NCI-H2081 (cell line): Measurements from ENCODE around the gene ARHGEF6.

Experiments used
- DNase-seq, 2 experiments: peaks; one replicate each; lab custom pipeline; 2025; lab: John Stamatoyannopoulos, UW

The ARHGEF6 gene

GRCh38 chrX:136647677-136648360 is 132.9 kb downstream of the ARHGEF6 start, which contains the start of gene CD40LG:
Gene CD40LG, plus strand, starts transcription at chrX:136648158. Its CDS starts 91 bp downstream, at chrX:136648249.
- no peak for DNase-seq

DNA sequence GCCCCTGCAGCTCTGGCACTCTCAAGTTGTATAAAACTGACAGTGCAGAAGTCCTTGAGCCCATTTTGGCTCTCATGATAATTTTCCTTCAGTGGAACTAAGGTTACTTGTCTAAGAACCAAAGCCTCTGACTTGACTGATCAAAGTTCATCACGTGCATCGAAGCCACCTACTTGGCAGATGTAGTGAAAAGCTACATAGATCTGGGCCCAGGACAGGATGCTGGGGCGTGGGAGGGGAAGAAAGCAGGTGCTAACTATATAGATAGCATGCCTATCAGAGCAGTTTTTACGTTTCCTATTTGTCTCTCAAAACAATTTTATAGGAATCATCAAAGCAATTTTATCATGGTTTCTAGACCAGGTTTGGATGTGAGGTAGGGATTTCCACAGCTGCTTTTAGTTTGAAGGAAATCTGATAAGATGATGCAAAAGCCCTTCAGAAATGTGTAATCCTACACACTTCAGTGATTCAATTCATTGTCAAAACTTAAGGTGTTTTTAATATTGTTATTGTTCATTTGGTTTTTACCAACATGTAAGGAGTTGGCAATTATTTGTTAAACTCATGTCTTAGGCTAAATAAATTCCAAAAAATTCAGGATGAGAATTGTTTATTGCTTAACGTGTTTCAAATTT is 134.0 kb downstream of the ARHGEF6 start:
- no peak for DNase-seq

DNA sequence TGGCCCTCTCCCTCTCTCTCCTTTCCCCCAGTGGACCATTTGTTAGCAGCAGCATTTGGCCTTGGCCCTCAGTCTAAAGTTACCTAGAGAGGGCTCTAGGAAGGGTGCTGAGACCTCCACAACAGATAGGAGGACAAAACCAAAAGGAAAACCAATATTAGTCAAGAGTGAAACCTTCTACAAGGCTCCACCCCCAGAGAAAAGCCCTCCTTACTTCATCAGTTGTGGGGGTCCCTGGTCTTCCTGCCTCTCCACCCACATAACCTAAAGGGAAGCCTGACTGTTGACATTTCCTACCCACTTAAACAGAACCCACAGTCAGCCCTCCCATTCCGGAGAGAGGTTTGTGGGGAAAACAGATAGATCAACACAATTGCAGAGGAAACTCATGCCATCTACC is 137.5 kb downstream of the ARHGEF6 start:
- no peak for DNase-seq

- no peak for DNase-seq
These were observed 141.1 kb downstream of the ARHGEF6 start for GRCh38 chrX:136639506-136640176.

- DNase-seq, result no peak
These were observed 144.6 kb downstream of the ARHGEF6 start for GRCh38 chrX:136636121-136636520.

GRCh38 chrX:136635235-136635634 is 145.5 kb downstream of the ARHGEF6 start:
- DNase-seq, result no peak

DNA sequence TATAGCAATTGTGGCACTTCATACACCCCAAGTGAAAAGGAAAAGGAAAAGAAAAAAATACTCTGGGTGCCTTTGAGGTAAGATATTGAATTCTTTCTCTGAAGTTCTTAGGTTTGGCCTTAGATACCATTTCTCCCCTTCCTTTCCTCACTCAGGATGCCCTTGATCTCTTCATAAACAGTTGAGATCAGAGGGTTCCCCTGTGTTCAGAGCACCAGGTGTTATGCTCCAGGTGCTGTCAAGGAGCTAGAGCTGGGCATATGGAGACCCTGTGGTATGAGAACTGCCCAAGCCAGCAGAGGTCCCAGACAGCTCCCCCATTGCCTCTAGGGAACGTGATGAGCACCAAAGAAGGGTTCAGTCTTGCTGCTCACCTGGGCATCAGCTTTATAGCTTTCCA is 149.9 kb downstream of the ARHGEF6 start:
- DNase-seq, result no peak

GRCh38 chrX:136629084-136629750 is 151.5 kb downstream of the ARHGEF6 start:
- DNase-seq, result no peak

GRCh38 chrX:136627409-136627808 is 153.3 kb downstream of the ARHGEF6 start:
- DNase-seq, result no peak

GRCh38 chrX:136626891-136627290 is 153.8 kb downstream of the ARHGEF6 start:
- no peak for DNase-seq

GRCh38 chrX:136626237-136626636 is 154.5 kb downstream of the ARHGEF6 start:
- DNase-seq, result no peak

DNA sequence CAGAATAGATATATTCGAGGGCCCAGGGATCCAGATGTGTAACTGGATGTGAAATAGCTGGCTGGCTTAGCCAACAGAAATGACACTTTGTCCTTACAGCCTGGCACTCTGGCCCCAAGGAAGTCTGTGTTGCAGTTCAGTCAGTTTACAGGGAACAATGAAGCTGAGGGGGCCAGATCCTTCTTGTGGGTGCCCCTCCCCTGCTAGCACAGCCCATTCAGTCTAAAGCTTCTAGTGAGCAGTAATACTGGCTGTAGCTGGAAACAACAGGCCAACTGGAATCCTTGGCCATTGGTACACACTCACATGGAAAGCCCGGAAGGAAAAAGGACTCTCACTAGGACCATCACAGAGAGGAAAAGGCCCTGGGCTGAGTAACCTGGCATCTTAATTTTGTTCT is 155.5 kb downstream of the ARHGEF6 start:
- no peak for DNase-seq

DNA sequence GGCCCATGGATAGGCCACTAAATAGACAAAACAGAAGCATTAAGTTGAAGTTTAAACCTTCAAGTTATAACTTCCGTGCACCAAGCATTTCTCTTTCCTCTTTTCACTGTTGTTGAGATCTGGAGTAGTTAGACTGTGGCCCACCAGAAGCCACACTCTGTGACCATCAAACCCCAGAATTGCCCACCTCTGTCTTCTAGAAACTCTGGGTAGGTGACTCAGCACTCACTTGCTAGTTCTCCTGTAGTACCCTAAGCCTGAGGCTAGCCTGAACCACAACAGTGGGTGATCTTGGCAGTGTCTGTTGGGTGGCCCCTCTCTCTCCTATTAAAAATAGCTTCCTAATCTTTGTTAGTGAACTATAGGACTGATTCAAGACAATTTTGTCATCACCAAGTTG is 157.3 kb downstream of the ARHGEF6 start:
- DNase-seq, result no peak

DNA sequence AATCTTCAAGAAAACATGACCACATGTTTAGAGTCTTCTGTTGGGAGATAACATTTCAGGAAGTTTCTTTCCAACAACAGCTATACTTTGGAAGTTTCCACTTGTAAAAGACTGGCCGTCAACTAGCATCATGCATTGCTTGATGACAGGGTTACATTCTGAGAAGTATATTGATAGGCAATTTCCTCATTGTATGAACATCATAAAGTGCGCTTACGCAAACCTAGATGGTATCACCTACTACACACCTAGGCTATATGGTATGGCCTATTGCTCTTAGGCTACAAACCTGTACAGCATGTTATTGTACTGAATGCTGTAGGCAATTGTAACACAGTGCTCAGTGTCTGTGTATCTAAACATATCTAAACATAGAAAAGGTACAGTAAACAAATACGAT is 158.2 kb downstream of the ARHGEF6 start:
- no peak for DNase-seq

GRCh38 chrX:136620780-136621179 is 160.0 kb downstream of the ARHGEF6 start:
- DNase-seq, result no peak

DNA sequence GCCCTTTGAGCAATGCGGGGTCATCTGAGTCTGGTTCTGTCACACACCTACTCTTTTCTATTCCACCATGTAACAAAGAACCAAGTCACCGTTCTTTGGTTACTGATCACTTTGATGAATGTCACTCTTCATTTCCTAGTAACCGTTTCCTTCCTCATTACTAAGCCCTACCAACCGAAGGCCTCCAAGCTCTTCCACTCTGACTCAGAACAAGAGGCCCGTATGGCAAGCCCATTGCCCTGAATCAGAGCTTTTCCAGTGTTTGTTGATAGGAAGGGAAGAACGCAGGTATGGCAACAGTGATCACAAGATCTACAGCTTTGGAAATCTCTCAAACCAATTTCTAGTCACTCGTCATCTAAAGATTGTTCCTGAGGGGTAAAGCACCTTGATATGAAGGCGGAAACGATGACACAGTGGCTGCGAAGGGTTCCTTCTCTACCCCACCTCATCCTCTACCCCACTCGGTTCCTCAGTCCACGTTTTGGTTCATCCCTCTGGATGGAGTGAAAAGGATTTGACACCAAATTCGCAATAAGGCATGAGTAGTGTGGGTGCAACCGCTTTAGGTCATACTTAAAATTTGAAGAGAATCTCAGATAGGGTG is 160.7 kb downstream of the ARHGEF6 start:
- DNase-seq, result no peak

DNA sequence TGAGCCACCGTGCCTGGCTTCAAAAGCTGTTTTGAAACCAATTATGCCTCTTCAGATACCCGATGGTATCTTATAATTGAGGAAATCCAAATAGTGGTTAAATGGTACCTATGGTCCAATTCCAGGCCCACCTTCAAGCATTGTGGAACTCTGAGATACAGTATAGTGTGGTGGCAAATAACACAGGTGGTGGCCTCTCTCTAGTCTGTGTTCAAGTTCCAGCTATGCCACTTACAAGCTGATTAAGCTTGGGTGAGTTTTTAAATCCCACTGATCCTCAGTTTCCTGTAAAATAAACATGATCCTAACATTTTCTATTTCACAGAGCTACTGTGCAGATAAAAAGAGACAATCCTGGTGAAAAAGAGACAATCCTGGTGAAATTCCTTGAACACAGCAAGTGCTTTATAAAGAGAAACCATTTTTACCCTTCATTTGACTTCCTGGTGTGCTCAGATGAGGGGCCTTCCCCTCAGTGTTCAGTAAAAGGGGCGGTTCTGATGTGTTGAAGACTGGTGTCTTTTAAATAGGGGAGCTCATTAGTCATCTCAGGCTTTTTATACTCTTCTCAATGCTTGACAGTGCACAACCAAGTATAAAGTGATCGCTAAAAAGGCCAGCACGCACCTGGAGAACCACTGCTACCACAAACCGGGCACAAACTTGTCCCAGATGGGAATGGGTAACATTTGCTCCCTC is 163.6 kb downstream of the ARHGEF6 start:
- no peak for DNase-seq
